OCI-LY3 (cell line): ENCODE results near the gene RBM19.

Source experiments
- H2AFZ ChIP-seq: fragments of 200-600, 300-600 bp; shearing (Covaris generic); 2 replicates; pipeline ENCODE4 v1.6.0; 2014; ENCODE audit warnings: antibody characterized with exemption, low read depth, low read length
- H3K27ac ChIP-seq: fragments of 200-600, 300-600 bp; sonication (generic); 2 replicates; pipeline ENCODE4 v1.5.1; 2014; ENCODE audit warnings: mild to moderate bottlenecking, low read length, moderate library complexity, mixed read lengths
- H3K27me3 ChIP-seq: fragments of 200-600, 300-600 bp; sonication (generic); 2 replicates; pipeline ENCODE4 v1.6.1; 2014; ENCODE audit warnings: low read depth, low read length, mixed read lengths
- H3K36me3 ChIP-seq: fragments of 200-600, 300-600 bp; sonication (generic); replicated peaks from 2 replicates; pipeline ENCODE3; 2014; ENCODE audit warnings: low read depth, low read length, mixed read lengths
- H3K4me1 ChIP-seq: fragments of 300-600, 200-600 bp; sonication (generic); 2 replicates; pipeline ENCODE4 v1.6.1; 2014; ENCODE audit warnings: low read length, mixed read lengths
- H3K4me2 ChIP-seq: fragments of 200-600, 300-600 bp; sonication (generic); 2 replicates; pipeline ENCODE4 v1.6.1; 2014; ENCODE audit warnings: low read length, mixed read lengths
- H3K4me3 ChIP-seq: fragments of 300-600, 200-600 bp; sonication (generic); 2 replicates; pipeline ENCODE4 v1.5.1; 2014; ENCODE audit warnings: antibody characterized with exemption, mild to moderate bottlenecking, low read length, moderate library complexity
- H3K79me2 ChIP-seq: fragments of 300-600, 200-600 bp; shearing (Covaris generic); 2 replicates; pipeline ENCODE4 v1.6.1; 2014; ENCODE audit warnings: mild to moderate bottlenecking, low read length, mixed read lengths
- H3K9ac ChIP-seq: fragments of 300-600, 200-600 bp; shearing (Covaris generic); 2 replicates; pipeline ENCODE4 v1.6.0; 2014; ENCODE audit warnings: mild to moderate bottlenecking, low read length, moderate library complexity
- H3K9me3 ChIP-seq: fragments of 200-600, 300-600 bp; shearing (Covaris generic); 2 replicates; pipeline ENCODE4 v1.6.1; 2014; ENCODE audit warnings: low read length, mixed read lengths; ENCODE audit not compliant: insufficient read depth
- H4K20me1 ChIP-seq: fragments of 200-600, 300-600 bp; sonication (generic); 2 replicates; pipeline ENCODE4 v1.6.1; 2016; ENCODE audit warnings: low read length, mixed read lengths; ENCODE audit not compliant: insufficient read depth
- CTCF ChIP-seq: fragments of 200-600, 300-600 bp; sonication (generic); IDR thresholded peaks from 2 replicates; pipeline ENCODE4 v1.5.1; 2014; ENCODE audit warnings: antibody characterized with exemption, low read length, low read depth
- EZH2phosphoT487 ChIP-seq: fragments of 200-600 bp; shearing (Covaris generic); IDR thresholded peaks from 2 replicates; pipeline ENCODE4 v1.6.1; 2018; ENCODE audit warnings: antibody characterized with exemption, mixed run types, low read depth

RBM19 gene

GRCh38 chr12:113896841-113897240 lies 69.3 kb downstream of the RBM19 start:
- no peaks in the 10 kb centered on the region for H3K9me3 ChIP-seq
- no peak overlapping the region for H3K27ac ChIP-seq
- no peak overlapping the region for H3K9ac ChIP-seq
- H4K20me1 ChIP-seq: no peaks in the 10 kb centered on the region
- H3K4me3 ChIP-seq: no peak overlapping the region
- no peak overlapping the region for H2AFZ ChIP-seq
- no peak for TF ChIP-seq CTCF
- TF ChIP-seq EZH2phosphoT487: no peak
- H3K36me3 ChIP-seq: no peaks in the 10 kb centered on the region
- no peak overlapping the region for H3K4me2 ChIP-seq
- no peaks in the 10 kb centered on the region for H3K27me3 ChIP-seq
- no peaks in the 10 kb centered on the region for H3K4me1 ChIP-seq
- H3K79me2 ChIP-seq: no peaks in the 10 kb centered on the region

GRCh38 chr12:113896194-113896593 lies 69.9 kb downstream of the RBM19 start:
- H3K27me3 ChIP-seq: no peaks in the 10 kb centered on the region
- H3K4me3 ChIP-seq: no peak overlapping the region
- no peak overlapping the region for H3K9ac ChIP-seq
- H3K27ac ChIP-seq: no peak overlapping the region
- no peaks in the 10 kb centered on the region for H3K4me1 ChIP-seq
- H3K4me2 ChIP-seq: no peak overlapping the region
- TF ChIP-seq EZH2phosphoT487 (no peak), CTCF (no peak)
- H3K79me2 ChIP-seq: no peaks in the 10 kb centered on the region
- H2AFZ ChIP-seq: no peak overlapping the region
- no peaks in the 10 kb centered on the region for H3K36me3 ChIP-seq
- no peaks in the 10 kb centered on the region for H3K9me3 ChIP-seq
- no peaks in the 10 kb centered on the region for H4K20me1 ChIP-seq

- H2AFZ ChIP-seq: no peak overlapping the region
- no peak overlapping the region for H3K4me3 ChIP-seq
- H3K36me3 ChIP-seq: no peaks in the 10 kb centered on the region
- H3K9ac ChIP-seq: no peak overlapping the region
- no peaks in the 10 kb centered on the region for H3K27me3 ChIP-seq
- H3K79me2 ChIP-seq: no peaks in the 10 kb centered on the region
- TF ChIP-seq EZH2phosphoT487 (no peak), CTCF (no peak)
- no peak overlapping the region for H3K27ac ChIP-seq
- no peak overlapping the region for H3K4me2 ChIP-seq
- no peaks in the 10 kb centered on the region for H3K4me1 ChIP-seq
- no peaks in the 10 kb centered on the region for H3K9me3 ChIP-seq
- no peaks in the 10 kb centered on the region for H4K20me1 ChIP-seq
Observed at GRCh38 chr12:113895176-113895575, 70.9 kb downstream of the RBM19 start.

- Histone ChIP-seq H3K27ac (no peak overlapping the region), H2AFZ (no peak overlapping the region), H3K4me2 (no peak overlapping the region), H3K36me3 (no peaks in the 10 kb centered on the region), H3K9ac (no peak overlapping the region), H3K4me1 (no peaks in the 10 kb centered on the region), H3K79me2 (no peaks in the 10 kb centered on the region), H3K9me3 (no peaks in the 10 kb centered on the region), H4K20me1 (no peaks in the 10 kb centered on the region), H3K4me3 (no peak overlapping the region), H3K27me3 (no peaks in the 10 kb centered on the region)
- no peak for TF ChIP-seq CTCF
- no peak for TF ChIP-seq EZH2phosphoT487
Observed at GRCh38 chr12:113894697-113895096, 71.4 kb downstream of the RBM19 start.
